Memory B cell (primary cell): ENCODE measurements around the gene C4orf54.

Source experiments
- ATAC-seq: fragments of 150-1000 bp; cut with Tn5 transposase; 2 replicates; pipeline ENCODE4 v1.10.0; 2021; ENCODE audit warnings: low read depth, mild to moderate bottlenecking, moderate library complexity
- DNase-seq, 2 donors: peaks; one replicate each; pipeline ENCODE4 v3.0.0; 2022; ENCODE audit warnings: low spot score in 2 of 2
- H3K27ac Mint-ChIP-seq: one replicate; pipeline ENCODE4 v1.8.0; 2022; ENCODE audit warnings: mild to moderate bottlenecking, moderate library complexity, mixed read lengths
- H3K27me3 Mint-ChIP-seq: one replicate; pipeline ENCODE4 v1.8.0; 2022; ENCODE audit warnings: mixed read lengths
- H3K36me3 Mint-ChIP-seq: one replicate; pipeline ENCODE4 v1.8.0; 2022; ENCODE audit warnings: mild to moderate bottlenecking, mixed read lengths
- H3K4me1 Mint-ChIP-seq: one replicate; pipeline ENCODE4 v1.8.0; 2022; ENCODE audit warnings: mixed read lengths
- H3K4me3 Mint-ChIP-seq: one replicate; pipeline ENCODE4 v1.8.0; 2022; ENCODE audit warnings: mild to moderate bottlenecking, moderate library complexity, mixed read lengths
- H3K9me3 Mint-ChIP-seq: one replicate; pipeline ENCODE4 v1.8.0; 2022; ENCODE audit warnings: mixed read lengths

Gene C4orf54

DNA sequence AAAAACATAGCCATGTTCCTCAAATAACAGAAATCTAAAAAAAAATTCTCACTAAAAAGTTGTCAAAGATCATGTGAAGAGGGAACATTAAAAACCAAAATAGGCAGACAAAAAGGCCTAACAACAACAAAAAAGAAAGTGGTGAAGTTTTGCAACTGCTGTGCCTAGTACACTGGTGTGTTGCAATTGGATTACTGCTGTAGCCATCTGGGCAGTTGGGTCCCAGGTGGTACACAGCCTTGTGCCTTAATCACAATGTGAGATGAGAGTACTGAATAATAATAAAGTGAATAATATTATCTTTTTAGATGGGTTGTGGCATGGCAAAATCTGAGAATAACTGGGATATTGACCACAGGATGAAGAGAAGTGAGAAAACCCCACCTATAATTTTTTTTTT, 12.0 kb downstream of the C4orf54 start:
- H3K4me3 Mint-ChIP-seq: no peak overlapping the region
- DNase-seq (no peak), ATAC-seq (no peak)
- H3K27ac Mint-ChIP-seq: no peak overlapping the region
- no peaks in the 10 kb centered on the region for H3K4me1 Mint-ChIP-seq
- H3K27me3 Mint-ChIP-seq: peaks cover 4% of the 10 kb centered on the region
- H3K9me3 Mint-ChIP-seq: no peaks in the 10 kb centered on the region
- H3K36me3 Mint-ChIP-seq: no peaks in the 10 kb centered on the region

DNA sequence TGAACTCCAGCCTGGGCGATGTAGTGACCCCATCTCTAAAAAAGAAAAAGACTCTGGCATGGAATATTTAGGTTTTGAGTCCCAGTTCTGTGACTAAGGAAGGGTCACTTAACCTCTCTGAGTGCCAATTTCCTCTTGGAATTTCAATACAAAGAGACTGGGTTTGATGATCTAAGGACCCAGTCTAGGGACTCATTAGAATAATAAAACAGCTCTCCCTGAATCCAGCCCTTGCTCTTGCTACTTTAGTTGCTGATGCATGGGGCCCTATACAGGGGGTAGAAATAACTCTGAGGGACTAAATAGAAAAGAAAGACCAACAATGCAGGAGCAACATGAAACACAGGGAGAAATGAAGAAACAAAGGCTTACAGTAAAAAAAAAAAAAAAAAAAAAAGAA, 12.6 kb downstream of the C4orf54 start:
- Mint-ChIP-seq H3K36me3 (no peaks in the 10 kb centered on the region), H3K27ac (no peak overlapping the region)
- no peak for ATAC-seq

DNA sequence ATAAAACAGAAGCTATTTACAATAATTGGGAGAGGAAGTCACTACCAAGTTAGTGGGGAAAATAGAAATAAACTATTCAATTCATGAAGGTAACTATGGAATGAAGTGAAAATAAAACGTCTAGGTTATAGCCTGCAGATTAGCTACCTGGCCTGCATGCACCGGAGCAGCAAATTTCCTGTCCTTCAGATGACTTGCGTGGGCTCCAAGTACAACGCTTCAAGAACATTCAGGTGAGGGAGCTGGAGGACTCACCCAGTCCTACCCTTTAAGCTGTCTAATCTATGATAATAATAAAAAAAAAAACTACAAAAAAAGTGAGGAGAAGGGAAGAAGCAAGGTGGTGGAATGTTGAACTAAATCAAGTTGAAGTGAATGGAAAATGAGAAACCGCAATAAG, 13.2 kb downstream of the C4orf54 start:
- no peak overlapping the region for H3K4me3 Mint-ChIP-seq
- H3K27me3 Mint-ChIP-seq: peaks cover 7% of the 10 kb centered on the region

More for the DNA sequence above, 12.6 kb downstream of the C4orf54 start:
- Mint-ChIP-seq H3K27me3 (peaks cover 7% of the 10 kb centered on the region), H3K4me3 (no peak overlapping the region), H3K9me3 (no peaks in the 10 kb centered on the region), H3K4me1 (no peaks in the 10 kb centered on the region)
- DNase-seq: no peak

DNA sequence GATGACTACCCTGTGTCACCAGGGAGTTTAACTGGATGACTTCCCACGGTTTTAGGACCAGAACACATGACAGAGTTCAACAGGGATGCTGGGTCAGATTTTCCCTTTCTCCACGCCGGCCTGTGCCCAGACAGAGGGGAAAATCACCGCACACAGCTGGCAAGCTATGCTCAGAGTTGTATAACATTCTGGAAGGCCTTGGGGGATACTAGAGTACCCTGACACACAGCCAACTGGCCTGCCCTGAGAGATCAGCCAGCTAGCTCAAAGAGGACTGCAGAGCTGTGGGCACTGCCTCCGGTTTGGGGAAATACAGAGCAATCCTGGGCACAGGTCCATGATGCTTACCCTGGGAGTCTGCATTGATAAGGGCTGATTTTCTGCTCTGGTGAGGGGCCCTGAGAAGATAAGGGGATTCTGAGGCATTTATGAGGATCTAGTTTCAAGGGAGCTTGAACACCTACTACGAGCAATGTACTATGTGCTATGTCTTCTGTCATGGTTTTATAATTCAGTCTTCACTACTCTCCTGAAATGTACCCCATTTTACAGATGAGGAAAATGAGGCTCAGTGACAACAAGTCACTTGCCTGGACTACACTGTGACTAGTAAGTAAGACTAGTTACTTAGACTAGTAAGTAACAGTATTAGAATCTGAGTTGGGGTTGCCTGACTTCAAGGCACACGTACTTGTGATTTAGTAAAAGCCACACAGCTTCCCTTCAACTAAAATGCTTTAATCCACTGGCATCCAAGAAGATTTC, 14.7 kb downstream of the C4orf54 start:
- DNase-seq (no peak), ATAC-seq (no peak)
- H3K4me1 Mint-ChIP-seq: no peaks in the 10 kb centered on the region
- peaks cover 7% of the 10 kb centered on the region for H3K27me3 Mint-ChIP-seq
- no peaks in the 10 kb centered on the region for H3K9me3 Mint-ChIP-seq
- H3K4me3 Mint-ChIP-seq: no peak overlapping the region
- no peaks in the 10 kb centered on the region for H3K36me3 Mint-ChIP-seq
- no peak overlapping the region for H3K27ac Mint-ChIP-seq

More for the DNA sequence above, 13.2 kb downstream of the C4orf54 start:
- Mint-ChIP-seq H3K4me1 (no peaks in the 10 kb centered on the region), H3K36me3 (no peaks in the 10 kb centered on the region), H3K9me3 (no peaks in the 10 kb centered on the region), H3K27ac (no peak overlapping the region)
- ATAC-seq: no peak
- DNase-seq: no peak

DNA sequence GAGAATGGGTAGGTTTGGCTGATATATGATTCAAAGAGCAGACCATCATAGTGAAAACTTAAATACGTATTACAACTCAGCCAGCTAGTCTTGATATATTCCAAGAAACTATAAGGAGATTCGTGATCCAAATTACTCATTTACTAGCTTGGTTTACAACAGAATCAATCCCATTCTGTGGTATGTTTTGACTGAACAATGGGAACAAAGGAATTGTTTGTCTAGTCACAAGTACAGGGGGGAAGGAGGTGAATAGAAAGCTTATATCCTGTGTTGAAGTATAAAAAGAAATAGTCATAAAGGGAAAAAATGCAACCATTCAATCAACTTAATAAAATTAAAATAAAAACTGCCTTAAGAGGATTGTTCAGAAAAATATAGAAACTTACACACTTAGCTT, 17.0 kb downstream of the C4orf54 start:
- Mint-ChIP-seq H3K4me1 (no peaks in the 10 kb centered on the region), H3K36me3 (no peaks in the 10 kb centered on the region), H3K4me3 (no peak overlapping the region), H3K9me3 (no peaks in the 10 kb centered on the region), H3K27ac (no peak overlapping the region), H3K27me3 (peaks cover 9% of the 10 kb centered on the region)
- DNase-seq (no peak), ATAC-seq (no peak)

DNA sequence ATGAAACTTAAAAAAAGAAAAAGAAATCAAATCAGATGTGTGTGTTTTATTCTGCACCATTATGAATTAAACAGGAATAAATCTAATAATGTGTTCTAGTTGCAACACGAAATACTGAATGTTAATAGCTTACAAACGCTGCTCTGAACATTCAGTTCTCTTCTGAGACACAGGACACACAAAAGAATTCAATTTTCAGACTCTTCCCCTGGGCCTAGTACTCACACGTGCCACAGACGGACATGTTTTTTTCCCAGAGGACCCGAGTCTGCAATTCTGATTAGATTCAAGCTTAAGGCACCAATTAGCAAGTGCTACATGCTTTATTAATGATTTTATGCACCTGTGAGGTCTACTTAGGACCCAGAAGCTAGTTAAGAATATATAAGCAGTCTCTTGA, 20.5 kb downstream of the C4orf54 start:
- Mint-ChIP-seq H3K27me3 (peaks cover 12% of the 10 kb centered on the region), H3K4me3 (no peak overlapping the region), H3K9me3 (no peaks in the 10 kb centered on the region), H3K27ac (no peak overlapping the region), H3K4me1 (peaks cover 6% of the 10 kb centered on the region), H3K36me3 (no peaks in the 10 kb centered on the region)
- ATAC-seq (no peak), DNase-seq (no peak)

DNA sequence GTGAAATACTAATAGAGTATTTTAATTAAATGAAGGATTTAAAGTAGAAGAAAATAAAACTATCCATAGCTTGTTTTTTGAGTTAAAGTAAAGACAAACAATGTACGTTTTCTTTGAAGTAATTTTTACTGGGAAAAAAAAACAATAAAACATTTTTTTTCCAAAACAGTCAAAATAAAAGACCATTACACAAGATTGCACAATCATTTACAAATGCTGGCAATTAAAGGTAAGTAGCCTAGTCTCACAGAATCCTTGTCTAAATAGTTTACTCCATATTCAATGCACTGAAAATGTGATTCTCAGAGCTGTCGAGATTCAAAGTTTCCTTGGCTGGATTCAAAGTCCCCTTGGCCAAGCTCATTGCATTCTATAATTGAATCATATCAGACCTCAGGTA, 21.2 kb downstream of the C4orf54 start:
- peaks cover 6% of the 10 kb centered on the region for H3K4me1 Mint-ChIP-seq
- no peaks in the 10 kb centered on the region for H3K36me3 Mint-ChIP-seq
- ATAC-seq: no peak
- H3K27me3 Mint-ChIP-seq: peaks cover 9% of the 10 kb centered on the region
- no peak overlapping the region for H3K27ac Mint-ChIP-seq
- H3K9me3 Mint-ChIP-seq: no peaks in the 10 kb centered on the region
- H3K4me3 Mint-ChIP-seq: no peak overlapping the region
- no peak for DNase-seq

DNA sequence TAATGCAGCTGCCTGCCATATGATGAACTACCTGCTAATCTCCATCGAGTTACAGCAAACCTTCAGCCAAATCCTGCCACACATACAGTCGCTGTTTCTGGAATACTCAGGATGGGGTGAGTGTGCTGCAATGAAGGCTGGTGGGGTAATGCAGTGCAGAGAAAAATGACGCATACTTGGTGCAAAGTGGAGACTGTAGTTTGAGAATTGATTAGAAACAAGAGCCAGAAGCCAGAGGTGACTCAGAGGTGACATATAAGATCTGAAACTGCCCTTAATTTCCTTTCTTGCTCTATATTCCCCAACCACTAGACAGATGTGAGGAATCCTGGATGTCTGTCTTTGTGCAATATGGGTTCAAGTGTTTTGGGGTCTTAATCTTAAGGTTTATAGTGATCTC, 22.0 kb downstream of the C4orf54 start:
- H3K27ac Mint-ChIP-seq: no peak overlapping the region

DNA sequence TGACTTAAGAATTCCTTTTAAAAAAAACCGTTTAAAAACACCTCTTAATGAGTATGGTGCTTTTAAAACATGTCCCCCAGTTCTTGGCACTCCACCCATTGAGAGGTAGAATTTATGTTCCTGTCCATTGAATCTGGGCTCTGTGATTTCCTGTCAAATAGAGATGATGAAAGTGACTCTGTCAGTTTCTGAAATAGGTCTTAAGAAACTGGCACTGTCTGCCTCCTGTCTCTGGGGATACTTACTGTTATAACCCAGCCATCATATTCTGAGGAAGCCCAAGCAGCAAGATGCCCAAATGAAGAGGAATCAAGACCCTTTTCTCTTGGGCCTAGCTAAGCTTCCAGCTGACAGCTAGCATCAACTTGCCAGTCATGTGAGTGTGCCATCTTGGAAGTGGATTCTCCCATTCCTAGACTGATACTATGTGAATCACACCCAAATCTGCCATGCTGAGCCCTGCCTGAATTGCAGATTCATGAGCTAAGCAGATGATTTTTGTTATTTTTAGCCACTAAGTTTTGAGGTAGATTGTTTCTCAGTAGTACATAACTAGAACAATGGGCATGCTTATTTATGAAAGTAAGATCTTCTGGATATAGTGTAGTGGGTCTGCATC, 22.8 kb downstream of the C4orf54 start:
- H3K27me3 Mint-ChIP-seq: peaks cover 6% of the 10 kb centered on the region
- no peaks in the 10 kb centered on the region for H3K9me3 Mint-ChIP-seq
- no peak overlapping the region for H3K4me3 Mint-ChIP-seq
- no peaks in the 10 kb centered on the region for H3K36me3 Mint-ChIP-seq
- H3K27ac Mint-ChIP-seq: no peak overlapping the region
- peaks cover 6% of the 10 kb centered on the region for H3K4me1 Mint-ChIP-seq
- DNase-seq (no peak), ATAC-seq (no peak)

More for the DNA sequence above, 22.0 kb downstream of the C4orf54 start:
- DNase-seq: no peak
- Mint-ChIP-seq H3K4me3 (no peak overlapping the region), H3K27me3 (peaks cover 8% of the 10 kb centered on the region), H3K36me3 (no peaks in the 10 kb centered on the region), H3K9me3 (no peaks in the 10 kb centered on the region), H3K4me1 (peaks cover 6% of the 10 kb centered on the region)
- ATAC-seq: no peak

DNA sequence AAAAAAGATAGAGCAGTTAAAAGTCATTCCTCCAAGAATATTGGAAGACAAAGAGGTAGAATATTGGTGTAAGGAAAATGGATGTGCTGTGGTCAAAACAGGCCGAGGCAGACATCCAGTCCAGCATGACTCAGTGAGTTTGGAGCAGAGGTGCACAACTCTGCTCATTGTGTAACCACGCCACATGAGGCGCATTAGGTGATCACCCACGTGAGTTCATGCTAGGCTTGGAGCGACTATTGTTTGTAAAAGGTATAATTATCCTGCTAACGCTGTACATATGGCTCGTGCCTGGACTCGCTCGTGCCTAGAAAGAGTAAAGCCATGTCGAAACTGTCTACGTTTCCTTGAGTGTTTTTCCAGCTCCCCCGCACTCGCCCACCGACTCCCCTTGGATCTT, 23.9 kb downstream of the C4orf54 start:
- H3K4me3 Mint-ChIP-seq: no peak overlapping the region
- H3K27me3 Mint-ChIP-seq: peaks cover 6% of the 10 kb centered on the region
- ATAC-seq (no peak), DNase-seq (no peak)
- peaks cover 6% of the 10 kb centered on the region for H3K4me1 Mint-ChIP-seq
- no peaks in the 10 kb centered on the region for H3K36me3 Mint-ChIP-seq
- H3K9me3 Mint-ChIP-seq: no peaks in the 10 kb centered on the region
- no peak overlapping the region for H3K27ac Mint-ChIP-seq

DNA sequence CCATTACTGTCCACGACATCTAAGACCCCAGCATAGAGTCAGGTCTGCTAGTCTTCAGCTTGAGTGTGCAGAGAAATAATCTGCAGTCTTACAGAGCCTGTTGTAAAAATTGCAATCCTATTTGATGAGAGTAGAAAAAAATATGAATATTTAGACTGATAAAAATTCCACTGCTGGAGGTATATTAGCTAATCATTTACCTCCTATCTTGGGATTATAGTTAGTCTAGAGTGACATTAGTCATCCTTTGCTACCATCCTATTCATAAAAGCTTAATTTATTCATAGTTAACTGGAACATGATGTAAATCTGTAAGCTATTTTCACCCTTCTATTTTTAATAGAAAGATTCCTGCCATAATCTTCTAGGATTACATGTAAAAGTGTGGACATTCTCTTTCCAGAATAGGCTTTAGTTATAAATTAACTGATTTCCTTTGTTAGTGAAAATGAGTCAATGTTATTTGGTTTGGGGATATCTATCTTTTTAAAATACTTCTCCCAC, 26.7 kb downstream of the C4orf54 start:
- Mint-ChIP-seq H3K4me3 (no peak overlapping the region), H3K9me3 (no peaks in the 10 kb centered on the region), H3K36me3 (no peaks in the 10 kb centered on the region), H3K27me3 (peaks cover 3% of the 10 kb centered on the region), H3K4me1 (peaks cover 6% of the 10 kb centered on the region), H3K27ac (no peak overlapping the region)
- ATAC-seq (no peak), DNase-seq (no peak)

DNA sequence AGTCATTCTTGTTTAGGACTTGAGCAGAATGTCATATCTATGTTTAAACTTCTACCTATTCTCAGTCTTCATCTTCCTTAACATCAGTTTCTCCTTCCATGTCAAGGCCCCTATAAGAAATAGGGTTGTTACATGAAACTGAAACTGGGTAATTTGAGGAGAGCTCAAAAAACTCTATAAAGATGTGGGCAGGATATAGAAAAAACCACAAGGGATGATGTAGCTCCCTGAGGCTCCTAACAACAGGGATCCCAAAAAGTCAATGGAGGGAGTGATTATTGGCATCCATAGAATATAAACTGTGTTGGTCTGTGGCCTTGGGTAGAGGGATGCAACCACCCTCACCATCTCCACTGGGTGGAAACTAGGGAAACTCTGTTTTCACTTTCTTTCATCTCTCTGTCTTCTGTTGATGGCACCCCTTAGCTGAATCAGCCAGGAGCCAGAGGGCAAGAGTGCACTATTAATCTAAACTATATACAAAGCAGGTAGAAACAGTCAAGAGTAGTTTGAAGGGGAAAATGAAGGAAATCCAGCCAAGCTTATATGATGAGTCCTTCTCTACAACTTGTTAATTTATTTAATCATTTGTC, 27.6 kb downstream of the C4orf54 start:
- ATAC-seq (no peak), DNase-seq (no peak)
- Mint-ChIP-seq H3K27ac (no peak overlapping the region), H3K4me3 (no peak overlapping the region), H3K27me3 (peaks cover 2% of the 10 kb centered on the region), H3K9me3 (no peaks in the 10 kb centered on the region), H3K4me1 (peaks cover 6% of the 10 kb centered on the region), H3K36me3 (no peaks in the 10 kb centered on the region)

DNA sequence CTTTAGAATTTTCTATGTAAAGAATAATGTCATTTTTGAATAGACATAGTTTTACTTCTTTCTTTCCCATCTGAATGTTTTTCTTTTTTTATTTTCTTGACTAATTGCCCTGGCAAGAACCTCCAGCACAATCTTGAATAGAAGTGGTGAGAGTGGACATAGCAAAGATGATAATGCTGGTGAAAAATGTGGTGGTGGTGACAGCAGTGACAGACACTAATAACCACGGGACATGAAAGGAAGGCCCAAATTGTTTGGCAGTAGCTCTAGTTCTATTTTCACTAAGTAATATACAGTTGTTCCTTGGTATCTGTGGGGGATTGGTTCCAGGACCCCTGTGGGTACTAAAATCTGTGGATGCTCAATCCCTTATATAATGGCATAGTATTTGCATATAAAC, 29.6 kb downstream of the C4orf54 start:
- ATAC-seq (no peak), DNase-seq (no peak)
- no peaks in the 10 kb centered on the region for H3K27me3 Mint-ChIP-seq
- no peaks in the 10 kb centered on the region for H3K9me3 Mint-ChIP-seq
- H3K4me3 Mint-ChIP-seq: no peak overlapping the region
- H3K36me3 Mint-ChIP-seq: no peaks in the 10 kb centered on the region
- H3K4me1 Mint-ChIP-seq: peaks cover 6% of the 10 kb centered on the region
- H3K27ac Mint-ChIP-seq: no peak overlapping the region

DNA sequence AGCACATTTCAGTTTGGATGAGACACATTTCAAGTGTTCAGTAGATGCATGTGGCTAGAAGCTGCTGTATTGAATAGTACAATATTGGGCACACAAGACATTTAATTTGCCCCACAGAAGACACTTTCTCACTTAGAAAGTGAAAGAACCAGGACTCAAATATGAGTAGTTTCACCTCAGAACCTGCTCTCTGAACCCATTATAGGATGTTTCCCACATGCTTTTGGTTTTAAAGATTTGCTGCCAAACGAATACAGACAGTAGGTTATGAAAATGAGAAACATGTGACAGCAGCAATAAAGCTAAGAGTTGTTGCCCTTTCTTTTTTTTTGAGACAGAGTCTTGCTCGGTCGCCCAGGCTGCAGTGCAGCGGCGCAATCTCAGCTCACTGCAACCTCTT, 32.3 kb downstream of the C4orf54 start:
- Mint-ChIP-seq H3K4me1 (no peaks in the 10 kb centered on the region), H3K27me3 (no peaks in the 10 kb centered on the region), H3K9me3 (no peaks in the 10 kb centered on the region), H3K36me3 (no peaks in the 10 kb centered on the region), H3K27ac (no peak overlapping the region), H3K4me3 (no peak overlapping the region)
- DNase-seq (no peak), ATAC-seq (no peak)
